GM21447 (cell line): ENCODE results near the gene TSHZ1.
A peak's percentile ranks its signal among the peaks of the same experiment; 100 is the strongest.

Source experiments
- ATAC-seq: cut with Tn5 transposase; IDR thresholded peaks from one replicate; pipeline ENCODE4 v1.9.1; 2021; ENCODE audit not compliant: unreplicated experiment

Gene TSHZ1

DNA sequence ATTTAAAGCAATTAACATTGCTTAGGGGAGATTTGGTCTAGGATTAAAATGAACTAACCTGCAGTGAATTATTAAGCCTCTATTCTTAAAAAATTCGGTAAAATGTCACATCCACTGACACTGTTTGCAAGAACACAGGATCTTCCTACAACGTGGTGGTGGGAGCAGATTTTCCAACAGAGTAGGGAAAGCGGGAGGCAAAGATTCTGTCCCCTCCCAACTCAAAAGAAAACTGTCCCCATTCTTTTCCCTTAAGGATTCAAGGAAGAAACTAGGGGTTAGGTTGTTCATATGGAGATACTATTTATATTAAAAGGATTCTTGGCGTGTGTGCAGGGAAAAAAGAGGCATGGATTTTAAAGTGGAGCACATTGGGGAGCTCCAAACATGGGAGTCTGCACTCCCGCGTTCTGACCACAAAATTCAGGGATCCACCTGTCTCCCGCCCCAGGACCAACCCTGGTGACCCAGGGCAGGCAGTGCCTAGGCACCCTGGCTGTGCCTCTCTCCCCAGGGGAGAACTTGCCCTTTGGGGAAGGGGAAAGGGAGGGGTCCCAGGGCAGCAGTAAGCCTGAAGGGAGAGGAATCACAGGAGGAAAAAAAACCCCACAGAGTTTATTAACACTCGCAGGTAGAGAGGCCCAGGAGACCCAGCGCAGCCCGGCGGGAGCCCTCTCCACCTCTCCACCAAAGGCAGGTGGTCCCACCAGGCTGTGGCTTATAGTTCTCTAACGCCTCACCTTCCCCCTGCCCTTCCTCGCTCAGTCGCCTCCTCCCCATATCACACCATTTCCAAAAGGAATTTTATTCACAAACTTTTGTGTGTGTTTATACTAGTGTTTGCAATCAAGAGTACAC lies 3.9 kb upstream of the TSHZ1 start:
- ATAC-seq, result no peak

DNA sequence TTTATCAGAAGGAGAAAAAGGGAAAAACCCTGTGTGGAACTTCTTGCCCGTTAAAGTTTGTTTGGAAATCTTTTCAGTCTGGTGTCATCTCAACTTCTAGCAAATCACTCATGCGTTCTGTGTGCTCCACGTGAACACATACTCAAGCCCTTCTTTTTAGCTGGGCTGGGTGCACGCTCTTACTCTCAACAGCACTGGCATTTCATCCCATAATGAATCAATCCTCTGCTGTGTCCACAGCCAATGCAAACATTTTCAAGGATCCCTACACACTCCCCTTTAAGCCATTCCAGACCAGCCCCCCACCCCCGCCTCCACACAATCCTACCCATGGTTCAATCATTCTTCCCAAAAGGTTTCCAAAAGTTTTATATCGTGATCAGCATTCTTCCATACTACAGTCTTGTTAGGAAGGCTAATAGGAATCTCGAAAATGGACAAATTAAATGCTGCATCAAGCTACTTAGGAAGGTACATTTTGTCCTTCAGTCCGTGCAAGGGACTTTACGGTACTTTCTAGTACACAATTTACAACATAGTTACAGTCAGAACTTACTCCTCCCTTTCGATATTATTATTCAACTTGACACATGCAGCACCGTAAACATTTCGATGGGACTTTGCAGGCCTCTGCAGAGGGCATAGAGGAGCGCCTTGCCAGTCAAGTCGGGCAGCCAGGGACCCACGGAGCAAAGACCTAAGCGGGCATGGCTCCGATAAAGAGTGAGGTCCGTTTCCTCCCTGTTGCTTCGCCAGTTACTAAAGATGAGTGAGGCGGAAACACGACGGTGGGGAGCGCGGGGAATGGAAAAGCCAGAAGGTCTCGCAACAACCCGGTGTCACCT lies 3.1 kb upstream of the TSHZ1 start:
- ATAC-seq, result peak; percentile 3

DNA sequence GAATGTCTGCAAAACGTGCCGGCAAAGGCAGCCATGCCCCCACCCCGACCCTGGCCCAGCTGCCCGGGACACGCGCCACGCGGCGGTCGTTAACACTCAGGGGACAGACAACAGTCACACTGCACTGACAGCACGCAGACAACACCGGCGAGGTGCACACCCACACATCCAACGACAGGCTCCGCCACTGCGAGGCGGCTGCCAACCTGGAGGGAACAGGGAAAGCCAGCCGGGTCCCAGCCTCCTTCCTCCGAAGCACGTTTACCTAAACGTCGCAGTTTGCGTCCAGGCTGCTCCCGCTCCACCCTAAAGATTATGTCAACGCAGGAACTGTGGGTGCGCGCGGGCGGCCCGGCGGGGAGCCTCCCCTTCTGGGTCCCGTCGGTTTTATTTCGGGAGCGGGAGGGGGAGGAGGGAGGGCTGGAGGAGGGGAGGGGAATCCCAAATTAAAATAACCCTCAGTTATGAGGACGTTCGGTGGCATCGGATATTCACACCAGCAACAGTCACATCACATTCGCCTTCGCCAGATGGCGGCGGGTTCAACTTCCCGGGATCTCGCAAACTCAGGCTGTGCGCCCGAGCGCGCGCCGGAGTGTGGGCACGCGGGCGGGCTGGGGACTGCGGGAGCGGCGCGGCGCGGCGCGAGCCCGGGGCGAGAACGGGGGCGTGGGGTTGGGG lies 2.3 kb upstream of the TSHZ1 start:
- ATAC-seq, result peak; percentile 12

DNA sequence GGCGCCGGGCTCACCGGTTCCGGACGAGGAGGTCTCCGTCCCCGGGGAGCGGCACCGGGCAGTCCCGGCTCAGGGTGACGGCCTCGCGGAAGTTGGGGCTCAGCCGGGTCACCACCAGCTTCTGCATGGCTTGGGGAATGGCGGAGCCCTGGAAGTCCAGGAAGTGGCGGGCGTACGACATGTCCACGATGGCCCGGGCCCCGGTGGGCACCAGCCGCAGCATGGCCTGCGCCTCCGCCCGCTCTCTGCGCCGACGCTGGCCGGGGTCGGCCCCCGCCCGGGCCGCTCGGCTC lies 1.8 kb upstream of the TSHZ1 start:
- peak; percentile 9 for ATAC-seq

DNA sequence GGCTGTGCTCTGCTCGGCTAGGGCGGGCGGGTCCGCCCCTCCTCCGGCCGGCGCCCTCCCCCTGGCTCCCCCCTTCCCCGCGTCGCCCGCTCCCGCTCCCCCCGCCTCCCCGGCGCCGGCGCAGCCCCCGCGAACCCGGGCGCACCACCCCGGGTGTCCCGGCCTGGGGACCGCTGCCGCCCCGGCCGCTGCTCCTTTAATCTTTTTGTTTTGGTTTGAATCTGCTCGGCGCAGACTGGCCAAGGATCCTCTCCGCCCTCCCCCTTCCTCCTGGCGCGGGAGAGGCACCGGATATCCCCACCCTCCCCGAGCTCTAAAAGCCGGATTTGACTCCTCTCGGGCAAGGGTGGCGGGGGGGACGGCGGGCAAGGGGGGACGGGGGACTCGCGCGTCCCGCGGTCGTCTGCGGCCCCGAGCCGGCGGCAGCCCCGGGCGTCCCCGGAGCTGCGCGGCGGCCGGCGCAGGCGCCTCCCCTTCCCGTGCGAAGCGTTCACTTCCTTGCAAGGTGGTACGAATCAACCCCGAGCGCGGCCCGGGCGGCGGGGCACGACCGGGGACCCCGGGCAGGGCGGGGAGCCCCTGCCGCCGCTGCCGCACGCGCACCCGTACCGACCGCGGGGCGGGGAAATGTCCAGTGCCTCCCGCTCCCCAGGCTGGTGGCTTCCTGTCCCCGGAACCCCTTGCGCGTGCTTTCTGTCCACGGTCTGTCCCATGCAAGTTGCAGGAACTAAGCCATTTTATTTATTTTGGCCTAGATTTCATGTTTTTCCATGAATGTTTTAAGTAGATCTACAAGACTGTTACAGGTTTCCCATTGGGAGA lies 1.3 kb upstream of the TSHZ1 start, which contains the start of gene PTGR3:
PTGR3 (minus strand) TSS at position 11 of the 822 bp plus-strand sequence. CDS start 81 bp downstream, outside the sequence.
- peak; percentile 46 for ATAC-seq

DNA sequence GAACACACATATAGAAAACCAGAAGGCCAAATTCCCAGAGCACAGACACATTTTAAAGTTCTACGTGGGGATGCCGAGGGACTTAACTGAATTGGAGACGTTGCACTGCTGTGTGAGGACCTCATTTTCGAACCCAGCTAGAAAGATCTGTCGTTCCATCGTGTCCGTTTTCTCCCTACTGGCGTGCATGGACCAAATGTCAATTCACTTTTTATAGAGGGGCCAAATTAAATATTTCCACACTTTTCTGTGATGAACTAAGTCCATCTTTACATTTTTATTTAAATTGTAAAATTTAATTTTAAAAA lies 692 bp upstream of the TSHZ1 start:
- ATAC-seq, result no peak

DNA sequence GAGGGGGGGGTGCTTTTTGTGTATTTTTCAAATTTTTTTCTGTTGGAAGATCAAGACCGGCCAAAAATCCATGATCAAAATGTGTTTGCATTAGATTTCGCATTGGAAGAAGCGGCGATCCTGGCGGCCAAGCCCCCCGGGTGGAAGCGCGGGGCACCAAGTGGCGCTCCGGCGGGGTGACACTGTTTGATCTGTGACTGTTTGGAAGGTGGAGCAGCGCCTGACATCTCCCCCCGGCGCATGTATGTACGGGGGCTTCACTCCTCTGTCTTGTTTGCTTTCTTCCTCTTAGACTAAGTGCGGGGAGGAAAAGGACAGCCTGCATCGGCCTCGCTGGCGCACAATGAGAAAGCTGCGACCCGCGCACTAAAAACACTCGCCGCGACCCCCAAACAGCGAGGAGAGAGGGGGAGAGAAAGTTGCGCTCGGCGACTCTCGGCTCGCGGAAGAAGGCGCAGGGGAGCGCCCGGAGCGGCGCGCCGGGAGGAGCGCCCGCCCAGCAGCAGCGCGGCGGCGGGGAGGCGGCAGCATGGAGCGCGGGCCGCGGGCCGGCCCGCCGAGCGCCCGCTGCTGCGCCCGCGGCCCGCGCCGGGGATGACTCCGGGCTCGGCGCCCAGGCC lies 515 bp downstream of the TSHZ1 start:
- ATAC-seq, result no peak

DNA sequence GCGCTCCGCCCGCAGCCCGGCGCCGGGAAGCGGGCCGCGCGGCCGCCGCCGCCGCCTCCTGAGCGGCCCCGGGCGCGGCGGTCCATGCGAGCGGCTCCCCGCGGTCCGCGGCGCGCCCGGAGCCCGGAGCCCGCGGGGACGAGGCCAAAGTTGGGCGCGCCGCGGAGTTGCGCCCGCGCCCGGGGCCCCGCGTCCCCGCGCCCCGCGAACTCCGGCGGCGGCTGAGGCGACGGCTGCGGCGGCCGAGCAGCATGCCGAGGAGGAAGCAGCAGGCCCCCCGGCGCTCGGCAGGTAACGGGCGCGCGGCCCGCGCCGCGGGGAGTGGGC lies 992 bp downstream of the TSHZ1 start:
- no peak for ATAC-seq

DNA sequence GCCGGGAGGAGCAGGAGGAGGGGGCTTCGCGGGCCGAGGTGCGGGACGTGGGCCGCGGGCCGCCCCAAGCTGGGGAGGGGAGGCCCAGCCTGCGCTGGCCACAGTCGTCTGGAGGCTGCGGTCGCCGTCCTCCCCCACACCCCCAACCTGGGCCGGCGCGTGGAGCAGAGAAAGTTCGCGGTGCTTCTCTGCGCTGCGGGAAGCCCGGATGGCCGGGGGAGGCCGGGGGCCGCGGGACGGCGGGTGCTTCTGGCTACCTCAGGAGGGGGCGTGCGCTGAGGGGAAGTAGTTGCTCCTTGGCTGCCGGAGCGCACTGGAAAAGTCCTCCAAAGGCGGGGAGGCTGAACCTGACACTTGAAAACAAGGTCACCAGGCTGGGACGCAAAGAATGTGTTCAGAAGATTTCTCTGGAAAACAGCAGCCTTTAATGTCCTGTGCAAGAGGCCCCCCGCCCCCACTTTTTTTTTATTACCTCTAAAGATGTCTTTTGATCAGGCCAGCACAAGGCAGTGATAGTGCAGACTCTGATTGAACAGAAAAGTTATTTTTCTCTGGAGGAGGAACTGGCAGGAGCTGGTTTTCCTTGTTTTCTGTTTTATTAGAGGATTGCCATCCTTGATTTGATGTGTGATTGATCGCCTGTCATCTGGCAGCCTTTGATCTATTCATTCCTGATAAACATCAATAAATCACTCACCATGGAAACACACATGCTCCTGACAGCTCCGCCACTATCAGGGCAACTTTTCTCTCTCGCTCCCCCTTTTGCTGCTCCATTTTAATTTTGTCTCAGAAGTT lies 1.6 kb downstream of the TSHZ1 start:
- no peak for ATAC-seq

DNA sequence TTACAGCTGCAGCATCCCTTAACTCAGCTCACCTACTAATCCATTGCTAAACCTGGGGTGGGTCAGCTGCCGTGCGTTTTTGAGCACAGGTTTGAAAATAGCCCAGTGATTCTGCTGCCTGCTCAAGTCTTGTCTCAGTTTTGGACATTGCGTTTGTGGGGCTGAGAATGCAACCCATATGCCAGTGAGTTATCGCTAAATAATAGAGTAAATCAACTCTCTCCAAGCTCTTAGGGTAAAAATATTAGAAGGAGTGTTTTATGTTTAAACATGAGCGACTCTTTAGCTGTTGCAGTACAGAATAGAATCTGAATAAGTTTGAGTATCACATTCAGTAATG lies 2.1 kb downstream of the TSHZ1 start:
- no peak for ATAC-seq

DNA sequence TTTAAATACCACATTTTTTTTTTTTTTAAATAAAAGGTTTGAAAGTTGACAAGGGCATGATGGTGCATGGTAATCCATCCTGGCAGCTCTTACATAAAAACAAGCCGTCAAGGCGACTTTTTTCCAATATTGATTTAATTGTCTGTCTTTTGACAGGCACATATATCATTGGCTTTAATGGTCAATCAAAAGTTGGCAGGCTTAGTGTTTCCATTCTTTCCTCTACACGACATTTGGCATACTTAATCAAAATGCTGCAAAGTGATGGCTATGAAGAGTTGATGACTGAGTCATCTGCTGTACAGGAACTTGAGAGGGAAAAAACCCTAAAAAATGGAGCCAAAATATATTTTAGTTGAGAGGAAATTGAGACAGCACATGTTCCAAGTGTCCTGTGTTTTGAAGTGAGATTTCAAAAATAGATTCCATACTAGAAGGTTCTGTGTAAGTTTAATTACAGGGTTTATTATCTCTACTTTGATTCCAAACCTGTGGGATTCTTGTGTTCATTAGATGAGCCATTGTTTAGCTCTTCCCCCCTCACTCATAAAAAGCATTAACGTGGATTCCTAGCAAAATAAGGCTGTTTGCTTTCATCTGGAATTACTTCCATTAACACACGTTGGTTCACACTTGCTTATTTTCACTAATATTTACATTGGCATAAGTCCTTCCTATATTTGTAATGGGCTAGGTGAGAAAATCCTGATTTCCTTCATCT lies 3.2 kb downstream of the TSHZ1 start:
- ATAC-seq, result no peak

DNA sequence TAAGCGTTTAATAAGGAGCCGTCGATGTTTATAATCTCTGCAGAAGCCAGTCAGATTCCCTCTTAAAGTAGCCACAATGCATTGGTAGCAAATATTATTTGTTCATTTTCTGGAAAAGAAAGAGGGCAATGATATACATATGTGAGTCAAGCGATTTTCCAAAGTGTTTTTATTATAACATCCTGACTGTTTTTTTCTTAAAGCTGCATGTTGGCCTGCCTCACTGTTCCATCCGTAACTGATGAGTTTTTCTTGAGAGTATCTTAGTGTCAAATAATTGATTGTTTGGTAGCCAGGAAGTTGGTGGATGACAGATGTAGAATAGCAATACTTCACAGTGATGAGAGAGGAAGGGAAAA lies 3.7 kb downstream of the TSHZ1 start:
- no peak for ATAC-seq

DNA sequence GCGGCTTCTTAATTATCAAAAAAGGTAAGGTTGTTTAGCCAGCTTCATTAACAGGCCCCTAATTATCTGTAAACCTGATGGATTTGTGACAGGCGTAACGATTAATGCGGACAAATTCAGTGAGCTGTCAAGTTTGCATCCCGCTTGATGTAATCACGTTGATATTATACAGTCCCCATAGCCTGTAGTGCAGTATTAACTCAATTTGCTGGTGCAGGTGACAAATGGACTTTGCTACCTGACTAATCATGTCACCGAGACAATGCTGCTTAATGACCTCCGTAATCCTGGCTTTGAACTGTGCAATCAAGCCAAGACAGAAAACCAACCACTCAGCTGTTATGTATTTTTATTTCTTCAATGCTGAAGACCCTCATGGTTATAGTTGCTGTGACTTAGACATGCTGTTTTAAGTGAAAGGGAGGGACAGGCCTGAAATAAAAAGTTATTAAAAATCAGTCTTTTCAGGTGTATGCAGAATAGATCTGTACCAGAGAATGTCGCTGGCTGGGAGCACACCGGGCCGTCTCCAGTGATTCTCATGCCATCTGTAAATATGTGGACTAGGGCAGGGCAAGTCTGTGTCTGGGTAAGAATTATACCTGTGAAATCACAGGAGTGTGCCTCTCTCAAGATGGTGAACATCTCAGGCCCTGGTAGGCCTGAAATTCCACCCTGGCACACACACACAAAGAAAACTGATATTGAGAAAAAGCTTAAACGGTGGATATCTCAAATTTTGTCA lies 4.3 kb downstream of the TSHZ1 start:
- ATAC-seq, result no peak

DNA sequence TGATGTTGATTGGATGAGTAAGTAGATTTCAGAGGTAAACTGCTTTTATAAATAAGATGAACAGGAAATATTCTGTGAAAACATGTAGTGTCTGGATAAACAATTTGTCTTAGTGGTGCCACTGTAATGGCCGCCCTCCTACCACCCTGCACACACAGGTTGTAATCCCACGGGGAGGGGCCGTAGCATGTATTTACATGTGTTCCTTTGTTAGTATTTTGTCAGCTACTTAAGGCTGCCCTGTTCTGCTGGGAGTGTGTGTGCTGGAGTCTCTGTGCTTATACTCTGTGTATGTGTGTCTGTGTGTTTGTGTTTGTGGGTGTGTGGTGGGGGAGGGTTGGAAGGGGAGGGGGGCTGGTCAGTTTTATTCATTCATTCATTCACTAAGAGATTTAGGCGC lies 5.1 kb downstream of the TSHZ1 start:
- ATAC-seq, result no peak

DNA sequence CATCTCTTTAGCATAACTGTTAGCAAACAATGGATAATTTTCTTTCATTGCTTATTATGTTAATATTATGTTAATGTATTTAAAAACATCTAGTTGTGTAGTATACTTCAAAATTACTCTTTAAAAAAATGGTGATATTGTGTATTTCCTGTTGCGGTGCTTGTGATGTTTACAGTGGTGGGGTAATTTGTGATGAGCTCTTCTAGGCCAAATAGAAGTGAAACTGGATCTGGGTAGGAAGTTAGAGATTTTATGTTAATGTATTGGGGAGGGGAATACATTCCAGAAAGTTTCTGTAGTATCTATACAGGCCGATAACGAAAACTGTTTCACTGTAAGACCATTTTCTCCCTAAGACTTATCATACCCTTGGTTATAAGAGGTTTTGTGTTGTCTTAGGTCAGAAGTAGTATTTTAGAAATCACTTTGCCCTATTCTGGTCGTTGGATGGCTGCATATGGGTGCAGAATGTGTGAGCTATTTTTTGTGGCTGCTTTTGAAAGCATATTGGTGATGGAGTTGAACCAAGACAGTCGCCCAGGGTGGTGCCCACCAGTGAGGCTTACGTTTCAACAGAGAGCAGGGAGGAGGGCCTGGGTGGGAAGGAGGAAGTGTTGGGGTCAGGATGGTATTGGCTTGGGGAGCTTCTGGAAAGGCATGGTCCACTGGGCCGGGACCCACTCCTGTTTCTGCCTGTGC lies 5.8 kb downstream of the TSHZ1 start:
- no peak for ATAC-seq

DNA sequence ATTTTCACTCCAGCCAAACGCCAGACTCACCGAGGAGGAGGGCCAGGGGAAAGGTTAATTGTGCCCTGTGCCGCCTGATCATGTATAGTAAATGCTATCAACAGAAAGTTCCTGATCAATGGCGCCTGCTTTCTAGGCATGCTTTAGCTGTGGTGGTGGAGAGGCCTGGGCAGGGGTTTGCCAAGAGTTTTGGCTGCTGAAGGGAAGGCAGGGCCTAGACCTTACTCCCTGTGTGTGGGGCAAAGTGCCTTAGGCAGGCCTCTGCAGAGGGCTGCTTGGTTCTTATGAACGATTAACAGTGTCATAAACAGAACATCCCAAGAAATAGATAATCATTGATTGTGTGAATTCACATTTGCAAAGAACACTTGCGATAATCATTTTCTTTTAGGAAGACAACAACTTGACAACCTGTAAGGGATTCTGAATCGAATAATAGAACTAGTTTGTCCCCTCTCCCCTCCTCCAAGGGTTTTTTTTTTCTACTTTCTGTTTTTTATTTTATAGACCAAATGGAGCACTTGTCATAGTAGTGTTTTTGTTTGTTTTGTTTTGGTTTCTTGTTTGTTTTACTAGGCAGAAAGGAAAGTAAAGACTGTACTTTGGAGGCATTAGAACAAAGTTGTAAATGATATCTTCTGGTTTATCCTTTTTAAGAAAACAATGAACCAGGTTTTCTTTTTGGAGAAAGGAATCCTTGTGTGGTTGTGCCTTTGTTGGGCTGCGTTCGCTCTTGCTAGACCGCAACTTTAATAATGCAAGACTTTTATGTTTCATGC lies 6.5 kb downstream of the TSHZ1 start:
- ATAC-seq, result no peak
